Neural cell (in vitro differentiated cells): ENCODE measurements around the gene SLC25A27.

ENCODE experiments used
- EP300 ChIP-seq: fragments of 450-650 bp; conservative IDR thresholded peaks from 2 replicates; pipeline ENCODE4 v1.6.1; 2014; ENCODE audit warnings: antibody characterized with exemption, mild to moderate bottlenecking, moderate library complexity; ENCODE audit not compliant: poor library complexity, severe bottlenecking
- EZH2 ChIP-seq: fragments of 200-600, 300-800 bp; shearing (Covaris generic), sonication (generic); IDR thresholded peaks from 2 replicates; pipeline ENCODE4 v1.6.1; 2014; ENCODE audit warnings: antibody characterized with exemption, low read length, borderline replicate concordance, mild to moderate bottlenecking; ENCODE audit not compliant: insufficient read depth, poor library complexity, severe bottlenecking
- POLR2AphosphoS5 ChIP-seq: IDR thresholded peaks from 2 replicates; pipeline ENCODE4 v1.6.1; 2012
- RAD21 ChIP-seq: fragments of 450-650 bp; conservative IDR thresholded peaks from 2 replicates; pipeline ENCODE4 v1.6.1; 2014; ENCODE audit warnings: antibody characterized with exemption, mild to moderate bottlenecking, moderate library complexity
- SMC3 ChIP-seq: fragments of 450-650 bp; conservative IDR thresholded peaks from 2 replicates; pipeline ENCODE4 v1.6.1; 2014; ENCODE audit warnings: antibody characterized with exemption, mild to moderate bottlenecking, moderate library complexity; ENCODE audit not compliant: poor library complexity
- TF ChIP-seq, protein P1 (sequence below): fragments of 450-650 bp; IDR thresholded peaks from 2 replicates; pipeline ENCODE4 v1.5.1; 2014; ENCODE audit warnings: antibody characterized with exemption, mild to moderate bottlenecking, moderate library complexity; ENCODE audit not compliant: poor library complexity, severe bottlenecking

DNA sequence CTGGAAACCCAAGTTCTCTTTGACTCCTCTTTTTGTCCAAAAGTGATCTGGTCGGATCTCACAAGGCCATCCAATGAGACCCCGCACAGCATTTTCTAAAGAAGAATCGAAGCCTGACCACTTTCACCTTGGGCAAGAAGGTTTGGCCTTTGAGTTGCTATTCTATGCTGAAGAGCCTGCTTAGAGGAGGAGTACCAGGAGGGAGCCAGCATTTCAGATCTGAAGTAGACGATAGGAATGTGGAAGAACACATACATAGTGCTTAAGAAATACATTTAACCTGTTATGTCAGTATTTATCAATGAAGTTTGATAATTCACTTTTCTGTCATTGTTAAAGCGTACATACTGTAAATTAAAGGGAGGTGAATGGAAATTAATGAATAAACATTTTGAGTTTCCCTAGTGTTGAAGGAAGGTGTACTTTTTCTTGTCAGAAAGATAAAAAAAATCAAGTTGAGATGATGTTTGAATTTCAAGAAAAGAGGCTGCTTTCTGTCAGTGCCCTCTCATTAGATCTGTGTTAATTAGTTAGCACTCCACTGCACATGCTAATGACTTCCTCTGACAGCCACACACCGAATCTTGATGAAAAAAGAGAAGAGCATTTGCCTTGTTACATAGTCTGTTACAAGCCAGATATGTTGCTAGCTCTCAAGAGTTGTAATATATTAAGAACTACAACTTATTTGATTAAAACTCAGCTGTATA, 24.0 kb downstream of the SLC25A27 start:
- TF ChIP-seq, protein P1, sequence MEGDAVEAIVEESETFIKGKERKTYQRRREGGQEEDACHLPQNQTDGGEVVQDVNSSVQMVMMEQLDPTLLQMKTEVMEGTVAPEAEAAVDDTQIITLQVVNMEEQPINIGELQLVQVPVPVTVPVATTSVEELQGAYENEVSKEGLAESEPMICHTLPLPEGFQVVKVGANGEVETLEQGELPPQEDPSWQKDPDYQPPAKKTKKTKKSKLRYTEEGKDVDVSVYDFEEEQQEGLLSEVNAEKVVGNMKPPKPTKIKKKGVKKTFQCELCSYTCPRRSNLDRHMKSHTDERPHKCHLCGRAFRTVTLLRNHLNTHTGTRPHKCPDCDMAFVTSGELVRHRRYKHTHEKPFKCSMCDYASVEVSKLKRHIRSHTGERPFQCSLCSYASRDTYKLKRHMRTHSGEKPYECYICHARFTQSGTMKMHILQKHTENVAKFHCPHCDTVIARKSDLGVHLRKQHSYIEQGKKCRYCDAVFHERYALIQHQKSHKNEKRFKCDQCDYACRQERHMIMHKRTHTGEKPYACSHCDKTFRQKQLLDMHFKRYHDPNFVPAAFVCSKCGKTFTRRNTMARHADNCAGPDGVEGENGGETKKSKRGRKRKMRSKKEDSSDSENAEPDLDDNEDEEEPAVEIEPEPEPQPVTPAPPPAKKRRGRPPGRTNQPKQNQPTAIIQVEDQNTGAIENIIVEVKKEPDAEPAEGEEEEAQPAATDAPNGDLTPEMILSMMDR, result no peak
- TF ChIP-seq EP300 (no peak), SMC3 (no peak), RAD21 (no peak), EZH2 (no peak), POLR2AphosphoS5 (no peak)
